D721Med (cell line): ENCODE data around the gene PITPNM1.
A peak's percentile ranks its signal among the peaks of the same experiment; 100 is the strongest.
"Not testable (repeated sequence)": the region's sequence is repeated elsewhere in the genome, so short reads cannot be mapped to it uniquely, and the experiment has no call there.

Experiments used
- DNase-seq: peaks from one replicate; pipeline ENCODE4 v3.0.0; 2011; ENCODE audit warnings: low spot score; ENCODE audit not compliant: insufficient read length
- FAIRE-seq: peaks from 2 replicates; lab custom pipeline; 2011; peaks lifted over from hg19 to GRCh38; lab: Jason Lieb, UNC
- CTCF ChIP-seq: IDR thresholded peaks from 2 replicates; pipeline ENCODE4 v1.5.1; 2012; ENCODE audit warnings: mild to moderate bottlenecking, control low read depth; ENCODE audit not compliant: insufficient read depth; ENCODE audit errors: missing control alignments

The PITPNM1 gene

GRCh38 chr11:67492069-67492727, 13.0 kb downstream of the PITPNM1 start:
- FAIRE-seq (no peak), DNase-seq (no peak)
- no peak for TF ChIP-seq CTCF

- FAIRE-seq (no peak), DNase-seq (peak; percentile 13)
Measured at GRCh38 chr11:67491276-67492068, 13.7 kb downstream of the PITPNM1 start.

GRCh38 chr11:67490727-67491065, 14.5 kb downstream of the PITPNM1 start:
- TF ChIP-seq CTCF: no peak
- FAIRE-seq (no peak), DNase-seq (peak; percentile 7)

More at GRCh38 chr11:67491276-67492068, 13.7 kb downstream of the PITPNM1 start:
- no peak for TF ChIP-seq CTCF

GRCh38 chr11:67489885-67490726, 15.1 kb downstream of the PITPNM1 start:
- no peak for TF ChIP-seq CTCF
- DNase-seq: no peak
- FAIRE-seq: no peak

DNA sequence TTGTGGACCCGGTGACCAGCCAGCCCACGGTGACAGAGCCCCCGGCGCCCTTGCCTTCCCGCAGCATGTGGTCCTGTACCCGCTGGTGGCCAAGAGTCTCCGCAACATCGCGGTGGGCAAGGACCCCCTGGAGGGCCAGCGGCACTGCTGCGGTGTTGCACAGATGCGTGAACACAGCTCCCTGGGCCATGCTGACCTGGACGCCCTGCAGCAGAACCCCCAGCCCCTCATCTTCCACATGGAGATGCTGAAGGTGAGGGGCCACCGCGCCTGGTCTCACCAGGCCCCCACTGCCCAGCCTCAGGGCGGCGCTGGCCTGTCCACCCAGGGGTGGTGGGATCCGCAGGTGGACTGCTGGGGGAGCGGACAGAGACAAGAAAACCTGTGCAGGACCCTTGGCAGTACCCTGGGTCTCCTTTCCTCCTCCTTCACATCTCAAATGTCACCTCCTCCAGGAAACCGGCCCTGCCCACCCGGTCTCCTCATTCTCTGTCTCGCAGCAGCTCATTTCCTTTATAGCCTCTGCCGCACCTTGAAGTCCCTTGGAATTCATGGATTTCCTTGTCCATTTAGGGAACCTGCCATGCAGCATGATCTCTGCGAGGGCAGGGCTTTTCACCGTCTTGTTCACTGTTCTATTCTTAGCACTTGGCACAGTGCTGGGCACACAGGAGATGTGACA, 15.8 kb downstream of the PITPNM1 start:
- no peak for FAIRE-seq
- TF ChIP-seq CTCF: no peak
- DNase-seq: no peak

DNA sequence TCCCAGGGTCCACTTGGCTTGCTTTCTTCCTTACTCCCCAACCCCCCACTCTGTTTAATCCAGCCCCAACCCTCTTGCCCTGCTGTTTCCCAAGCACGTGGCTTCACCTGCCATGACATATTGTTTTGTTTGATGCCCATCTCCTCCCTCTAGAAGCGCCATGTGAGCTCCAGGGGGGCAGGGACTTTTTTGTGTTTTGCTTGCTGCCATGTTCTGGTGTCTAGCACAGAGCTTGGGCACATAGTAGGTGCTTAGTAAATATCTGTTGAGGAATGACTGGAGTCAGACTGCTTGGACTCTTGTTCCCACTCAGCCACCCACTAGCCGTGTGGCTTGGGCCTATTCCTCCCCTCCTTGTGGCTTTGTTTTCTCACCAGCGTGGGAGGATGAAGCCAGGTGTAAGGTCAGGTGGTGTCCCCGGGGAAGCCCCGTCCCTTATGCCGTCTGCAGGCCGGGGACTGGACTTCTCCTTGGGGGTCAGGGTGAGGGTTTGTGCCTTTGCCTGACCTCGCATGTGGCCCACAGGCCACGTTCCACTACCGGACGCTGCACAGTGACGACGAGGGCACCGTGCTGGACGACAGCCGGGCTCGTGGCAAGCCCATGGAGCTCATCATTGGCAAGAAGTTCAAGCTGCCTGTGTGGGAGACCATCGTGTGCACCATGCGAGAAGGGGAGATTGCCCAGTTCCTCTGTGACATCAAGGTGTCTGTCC, 18.5 kb downstream of the PITPNM1 start:
- FAIRE-seq: no peak
- no peak for TF ChIP-seq CTCF
- no peak for DNase-seq

DNA sequence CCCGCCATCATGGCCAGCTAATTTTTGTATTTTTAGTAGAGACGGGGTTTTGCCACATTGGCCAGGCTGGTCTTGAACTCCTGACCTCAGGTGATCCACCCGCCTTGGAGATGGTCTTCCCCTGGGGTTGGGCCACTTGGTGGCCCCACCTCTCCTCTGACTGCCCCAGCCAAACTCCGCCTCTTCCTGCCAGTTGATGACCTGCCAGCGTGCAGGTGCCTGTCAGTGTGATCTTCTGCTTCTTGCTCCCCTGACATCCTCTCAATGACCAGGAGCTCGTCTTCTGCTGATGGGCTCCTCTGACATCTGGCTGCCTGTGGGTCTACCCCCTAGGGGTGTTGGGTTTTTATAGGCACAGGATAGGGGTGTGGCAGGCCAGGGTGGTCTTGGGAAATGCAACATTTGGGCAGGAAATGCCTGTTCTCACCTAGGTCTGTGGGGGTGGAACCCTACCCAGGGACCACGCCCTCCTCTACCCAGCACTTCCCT, 19.2 kb downstream of the PITPNM1 start:
- not testable (repeated sequence) for FAIRE-seq, DNase-seq
